GM12878 (cell line): Measurements from ENCODE around the gene TSPO. TPM values are rescaled to one million over a fixed set of nuclear protein-coding genes. Genes with fewer than 3 reads are reported as not detected.

Experiments
- ATAC-seq: fragments of 200-7000 bp; cut with Tn5 transposase; 3 replicates; pipeline ENCODE4 v1.9.1; 2020; ENCODE audit warnings: mild to moderate bottlenecking, moderate library complexity
- BruUV-seq: library from RNA; stranded (reverse); fragments of 400-500 nt; replicated peaks from 2 replicates; lab custom pipeline; 2021; lab: Mats Ljungman, UMichigan
- CTCF ChIA-PET: fragments of 300-600 bp; sonication (Branson Sonifier 250); formaldehyde crosslinking; extraction: SDS; loops from one replicate; lab custom pipeline; 2021; ENCODE audit warnings: inconsistent platforms; lab: Yijun Ruan, JAX
- POLR2A ChIA-PET: fragments of 350-600 bp; formaldehyde crosslinking; extraction: SDS; loops from one replicate; lab custom pipeline; 2021; ENCODE audit warnings: inconsistent platforms; lab: Charles Lee
- RAD21 ChIA-PET: fragments of 300-600 bp; sonication (Branson Sonifier 250); formaldehyde crosslinking; loops from one replicate; lab custom pipeline; 2023; ENCODE audit warnings: antibody characterized with exemption; ENCODE audit not compliant: unreplicated experiment; lab: Charles Lee
- SMC1A ChIA-PET: fragments of 300-600 bp; sonication (Branson Sonifier 250); formaldehyde crosslinking; loops from one replicate; lab custom pipeline; 2023; ENCODE audit not compliant: unreplicated experiment, uncharacterized antibody; lab: Charles Lee
- DNase-seq: peaks from one replicate; pipeline ENCODE4 v3.0.0-alpha.2; 2011; ENCODE audit warnings: low read depth, low spot score
- FAIRE-seq: peaks from 3 replicates; lab custom pipeline; 2011; peaks lifted over from hg19 to GRCh38; lab: Jason Lieb, UNC
- H2AFZ ChIP-seq: 2 replicates; pipeline ENCODE4 v1.6.0; 2011; ENCODE audit warnings: low read depth, low read length, control low read depth; ENCODE audit not compliant: control insufficient read depth
- H3K27ac ChIP-seq: 2 replicates; pipeline ENCODE4 v1.5.1; 2011; ENCODE audit warnings: control low read depth; ENCODE audit not compliant: control insufficient read depth, insufficient read depth
- H3K27me3 ChIP-seq, 2 experiments: replicated peaks in 1 of 2; 2 replicates each; pipeline versions ENCODE4 v1.6.0 to v1.6.1; 2011; ENCODE audit warnings: low read length in 1 of 2; ENCODE audit not compliant: control insufficient read depth in 2 of 2, insufficient read depth in 2 of 2
- H3K36me3 ChIP-seq, 2 experiments: 2 replicates each; pipeline ENCODE4 v1.5.1; 2011; ENCODE audit warnings: low read length in 1 of 2; ENCODE audit not compliant: control insufficient read depth in 2 of 2, insufficient read depth in 2 of 2
- H3K4me1 ChIP-seq: 2 replicates; pipeline ENCODE4 v1.6.1; 2011; ENCODE audit warnings: mild to moderate bottlenecking, low read length, moderate library complexity, mixed read lengths; ENCODE audit not compliant: control insufficient read depth, insufficient read depth
- H3K4me2 ChIP-seq: 2 replicates; pipeline ENCODE4 v1.6.0; 2011; ENCODE audit warnings: control low read depth; ENCODE audit not compliant: control insufficient read depth, insufficient read depth
- H3K4me3 ChIP-seq: fragments of 200-600 bp; sonication (generic); 2 replicates; pipeline ENCODE4 v1.5.1; 2016
- H3K79me2 ChIP-seq: 2 replicates; pipeline ENCODE4 v1.6.0; 2011; ENCODE audit warnings: low read length; ENCODE audit not compliant: control insufficient read depth, insufficient read depth
- H3K9ac ChIP-seq: 2 replicates; pipeline ENCODE4 v1.8.0; 2011; ENCODE audit warnings: low read length, control low read depth, mixed read lengths; ENCODE audit not compliant: control insufficient read depth, insufficient read depth
- H3K9me3 ChIP-seq: replicated peaks from 3 replicates; pipeline ENCODE4 v1.5.1; 2011; ENCODE audit warnings: mild to moderate bottlenecking, low read length; ENCODE audit not compliant: control insufficient read depth, insufficient read depth
- H4K20me1 ChIP-seq: 2 replicates; pipeline ENCODE4 v1.6.0; 2011; ENCODE audit not compliant: control insufficient read depth, insufficient read depth
- BMI1 ChIP-seq: fragments of 450-650 bp; IDR thresholded peaks from 2 replicates; pipeline ENCODE4 v1.6.1; 2016; ENCODE audit warnings: mild to moderate bottlenecking, moderate library complexity, borderline replicate concordance
- CHD2 ChIP-seq: IDR thresholded peaks from 2 replicates; pipeline ENCODE4 v1.6.1; 2011; ENCODE audit warnings: low read depth, low read length, improper control_type of control experiment, borderline replicate concordance
- MEF2A ChIP-seq: IDR thresholded peaks from 2 replicates; pipeline ENCODE4 v1.6.1; 2011; ENCODE audit warnings: low read depth, mild to moderate bottlenecking, low read length, moderate library complexity; ENCODE audit not compliant: insufficient read depth
- RAD21 ChIP-seq: IDR thresholded peaks from 2 replicates; pipeline ENCODE4 v1.6.1; 2011; ENCODE audit warnings: mild to moderate bottlenecking, low read depth, low read length, moderate library complexity; ENCODE audit not compliant: insufficient read depth
- SMC3 ChIP-seq: IDR thresholded peaks from 2 replicates; pipeline ENCODE4 v1.6.1; 2011; ENCODE audit warnings: low read length, improper control_type of control experiment, borderline replicate concordance
- SREBF1 ChIP-seq: IDR thresholded peaks from 2 replicates; pipeline ENCODE4 v1.6.1; 2012; ENCODE audit warnings: mild to moderate bottlenecking, low read length
- TCF7 ChIP-seq: IDR thresholded peaks from 2 replicates; pipeline ENCODE4 v1.6.1; 2014; ENCODE audit warnings: antibody characterized with exemption, borderline replicate concordance
- WGBS: methylation state at CpG from one replicate; pipeline ENCODE4 v1.1.6; 2016; ENCODE audit warnings: low lambda C conversion rate; ENCODE audit not compliant: insufficient replicate concordance, insufficient coverage; ENCODE audit errors: missing lambda C conversion rate; 5-methylcytosine and 5-hydroxymethylcytosine counted together
- in situ Hi-C: fragments of 300-500 bp; cut with MboI; formaldehyde crosslinking; loops from 9 replicates; pipeline ENCODE4 v1.14.3; 2018; ENCODE audit warnings: mixed read lengths
- intact Hi-C: fragments of 100-400 bp; cut with micrococcal nuclease; formaldehyde crosslinking; loops from one replicate; pipeline ENCODE4 v1.14.2; 2022; ENCODE audit not compliant: unreplicated experiment
- polyA plus RNA-seq, 11 experiments: library from polyadenylated mRNA; depleted of rRNA in 4 of 11; unstranded in 6 of 11; stranded (reverse) in 5 of 11; fragments of >200 nt; fragmentation: Nextera tagmentation in 4 of 11; fragmentation: Illumina TruSeq in 1 of 11; extraction: Ambion mirVana in 4 of 11; extraction: Trizol in 1 of 11; gene quantifications; 1 replicate in 1 of 11; 2 replicates in 10 of 11; pipeline versions ENCODE4 v1.2.1 to v1.2.3, GENCODE V29; 2011 to 2016; ENCODE audit warnings: inconsistent platforms in 2 of 11, missing spikeins in 2 of 11, low read depth in 1 of 11
- total RNA-seq, 4 experiments: library from RNA; depleted of rRNA in 3 of 4; stranded (reverse); fragments of >200 nt in 3 of 4; fragmentation: Illumina TruSeq in 1 of 4; extraction: Trizol in 1 of 4; gene quantifications; 2 replicates each; pipeline versions ENCODE4 v1.2.1 to v1.2.3, GENCODE V29; 2013 to 2021
- TF ChIP-seq, protein P1 (sequence below): fragments of 450-650 bp; IDR thresholded peaks from 2 replicates; pipeline ENCODE4 v1.6.1; 2016; ENCODE audit warnings: mild to moderate bottlenecking, moderate library complexity, borderline replicate concordance
- TF ChIP-seq, protein P2 (sequence below): IDR thresholded peaks from 2 replicates; pipeline ENCODE4 v1.6.1; 2011; ENCODE audit warnings: borderline replicate concordance, low read depth, mild to moderate bottlenecking, moderate library complexity, mixed read lengths, low read length; ENCODE audit not compliant: insufficient read depth; ENCODE audit errors: extremely low read length
- TF ChIP-seq, protein P3 (sequence below), 3 experiments: IDR thresholded peaks in 2 of 3; conservative IDR thresholded peaks in 1 of 3; 2 replicates each; pipeline ENCODE4 v1.5.1; 2011; ENCODE audit warnings: low read depth in 3 of 3, low read length in 3 of 3, mild to moderate bottlenecking in 3 of 3, control low read depth in 2 of 3, moderate library complexity in 2 of 3, inconsistent platforms in 1 of 3, mixed read lengths in 1 of 3; ENCODE audit not compliant: control insufficient read depth in 2 of 3, insufficient read depth in 1 of 3; ENCODE audit errors: extremely low read depth in 1 of 3

The TSPO gene
- total and polyA plus RNA-seq, 10 of the 15 experiments (the other 5 are each of a cell fraction or from before 2014, with no cell fraction given) = 1.4 to 50.5 (median 18.8) TPM

DNA sequence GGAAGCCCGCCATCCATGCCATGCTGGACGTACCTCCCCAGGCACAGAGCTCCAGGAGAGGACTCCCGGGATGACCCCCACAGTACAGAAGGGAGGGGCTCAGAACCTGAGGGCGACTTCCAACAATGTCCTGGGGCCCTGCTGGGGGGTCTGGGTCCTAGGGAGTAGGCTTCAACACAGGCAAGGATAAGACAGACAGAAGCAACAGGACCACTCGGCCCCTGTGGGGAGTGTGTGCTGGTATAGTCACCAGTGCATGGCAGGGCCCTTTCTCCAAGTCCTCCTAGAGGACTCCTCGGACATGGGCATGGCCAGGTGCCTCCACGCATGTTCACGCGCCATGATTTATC, 18.7 kb downstream of the TSPO start:
- 82% methylated on average over 9 of the region's 9 CpGs for WGBS
- H3K9me3 ChIP-seq = no peaks in the 10 kb centered on the region
- no peaks in the 10 kb centered on the region for H3K79me2 ChIP-seq
- H3K4me2 ChIP-seq = no peak overlapping the region
- ChIA-PET RAD21 (no interaction called here), POLR2A (no interaction called here), CTCF (no interaction called here), SMC1A (no interaction called here)
- H3K4me3 ChIP-seq = no peak overlapping the region
- in situ Hi-C loops = no loop called here
- intact Hi-C loops = no loop called here
- no peaks in the 10 kb centered on the region for H4K20me1 ChIP-seq
- no peaks in the 10 kb centered on the region for H3K27me3 ChIP-seq
- no peak overlapping the region for H3K27ac ChIP-seq
- FAIRE-seq (no peak), ATAC-seq (no peak), DNase-seq (no peak)
- H3K36me3 ChIP-seq = peaks cover 2 to 12% of the 10 kb centered on the region in 2 experiments; a peak in 3 of 4 replicates
- H3K4me1 ChIP-seq = no peaks in the 10 kb centered on the region
- no peak overlapping the region for H3K9ac ChIP-seq
- TF ChIP-seq RAD21 = no peak
- no peak for TF ChIP-seq SMC3
- TF ChIP-seq BMI1 = no peak
- no peak for TF ChIP-seq CHD2
- TF ChIP-seq TCF7 = no peak
- no peak for TF ChIP-seq MEF2A
- H2AFZ ChIP-seq = no peak overlapping the region
- no TSS peak for BruUV-seq

DNA sequence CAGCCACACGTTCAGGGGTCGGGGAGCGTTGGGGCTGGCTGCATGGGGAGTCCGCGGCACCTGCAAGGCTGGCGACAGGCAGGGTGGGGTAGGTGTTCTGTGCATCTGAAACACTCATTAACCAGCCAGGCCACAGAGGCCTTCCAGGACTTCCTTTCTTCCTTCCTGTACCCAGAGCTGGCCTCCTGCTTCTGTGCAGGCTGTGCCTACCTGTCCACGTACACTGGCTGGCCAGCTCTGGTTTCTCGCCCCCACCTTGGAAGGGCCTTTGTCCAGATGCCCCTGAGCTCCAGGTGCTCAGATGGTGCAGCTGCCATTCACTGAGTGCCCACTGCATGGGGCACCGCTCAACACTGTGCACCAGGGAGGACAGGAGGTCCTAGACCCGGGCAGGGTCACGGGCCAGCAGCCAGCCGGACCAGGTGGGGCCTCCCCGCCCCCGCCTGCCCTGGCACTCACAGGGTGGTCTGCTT, 19.7 kb downstream of the TSPO start:
- Histone ChIP-seq H3K27me3 (no peaks in the 10 kb centered on the region), H3K27ac (no peak overlapping the region), H3K4me1 (no peaks in the 10 kb centered on the region), H3K36me3 (peaks cover 2 to 12% of the 10 kb centered on the region in 2 experiments; a peak in 3 of 4 replicates), H2AFZ (no peak overlapping the region), H3K4me3 (no peak overlapping the region), H3K9me3 (no peaks in the 10 kb centered on the region), H3K79me2 (no peaks in the 10 kb centered on the region), H3K9ac (no peak overlapping the region), H3K4me2 (no peak overlapping the region), H4K20me1 (no peaks in the 10 kb centered on the region)
- DNase-seq (no peak), FAIRE-seq (no peak), ATAC-seq (no peak)
- RAD21 ChIA-PET = no interaction called here
- POLR2A ChIA-PET = no interaction called here
- SMC1A ChIA-PET = no interaction called here
- intact Hi-C loops (no loop called here), in situ Hi-C loops (no loop called here)
- CTCF ChIA-PET = no interaction called here
- 78% methylated on average over 14 of the region's 14 CpGs for WGBS
- BruUV-seq = no TSS peak
- TF ChIP-seq, protein P1, sequence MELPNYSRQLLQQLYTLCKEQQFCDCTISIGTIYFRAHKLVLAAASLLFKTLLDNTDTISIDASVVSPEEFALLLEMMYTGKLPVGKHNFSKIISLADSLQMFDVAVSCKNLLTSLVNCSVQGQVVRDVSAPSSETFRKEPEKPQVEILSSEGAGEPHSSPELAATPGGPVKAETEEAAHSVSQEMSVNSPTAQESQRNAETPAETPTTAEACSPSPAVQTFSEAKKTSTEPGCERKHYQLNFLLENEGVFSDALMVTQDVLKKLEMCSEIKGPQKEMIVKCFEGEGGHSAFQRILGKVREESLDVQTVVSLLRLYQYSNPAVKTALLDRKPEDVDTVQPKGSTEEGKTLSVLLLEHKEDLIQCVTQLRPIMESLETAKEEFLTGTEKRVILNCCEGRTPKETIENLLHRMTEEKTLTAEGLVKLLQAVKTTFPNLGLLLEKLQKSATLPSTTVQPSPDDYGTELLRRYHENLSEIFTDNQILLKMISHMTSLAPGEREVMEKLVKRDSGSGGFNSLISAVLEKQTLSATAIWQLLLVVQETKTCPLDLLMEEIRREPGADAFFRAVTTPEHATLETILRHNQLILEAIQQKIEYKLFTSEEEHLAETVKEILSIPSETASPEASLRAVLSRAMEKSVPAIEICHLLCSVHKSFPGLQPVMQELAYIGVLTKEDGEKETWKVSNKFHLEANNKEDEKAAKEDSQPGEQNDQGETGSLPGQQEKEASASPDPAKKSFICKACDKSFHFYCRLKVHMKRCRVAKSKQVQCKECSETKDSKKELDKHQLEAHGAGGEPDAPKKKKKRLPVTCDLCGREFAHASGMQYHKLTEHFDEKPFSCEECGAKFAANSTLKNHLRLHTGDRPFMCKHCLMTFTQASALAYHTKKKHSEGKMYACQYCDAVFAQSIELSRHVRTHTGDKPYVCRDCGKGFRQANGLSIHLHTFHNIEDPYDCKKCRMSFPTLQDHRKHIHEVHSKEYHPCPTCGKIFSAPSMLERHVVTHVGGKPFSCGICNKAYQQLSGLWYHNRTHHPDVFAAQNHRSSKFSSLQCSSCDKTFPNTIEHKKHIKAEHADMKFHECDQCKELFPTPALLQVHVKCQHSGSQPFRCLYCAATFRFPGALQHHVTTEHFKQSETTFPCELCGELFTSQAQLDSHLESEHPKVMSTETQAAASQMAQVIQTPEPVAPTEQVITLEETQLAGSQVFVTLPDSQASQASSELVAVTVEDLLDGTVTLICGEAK = no peak
- TF ChIP-seq, protein P2, sequence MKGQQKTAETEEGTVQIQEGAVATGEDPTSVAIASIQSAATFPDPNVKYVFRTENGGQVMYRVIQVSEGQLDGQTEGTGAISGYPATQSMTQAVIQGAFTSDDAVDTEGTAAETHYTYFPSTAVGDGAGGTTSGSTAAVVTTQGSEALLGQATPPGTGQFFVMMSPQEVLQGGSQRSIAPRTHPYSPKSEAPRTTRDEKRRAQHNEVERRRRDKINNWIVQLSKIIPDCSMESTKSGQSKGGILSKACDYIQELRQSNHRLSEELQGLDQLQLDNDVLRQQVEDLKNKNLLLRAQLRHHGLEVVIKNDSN = no peak
- TF ChIP-seq, protein P3, sequence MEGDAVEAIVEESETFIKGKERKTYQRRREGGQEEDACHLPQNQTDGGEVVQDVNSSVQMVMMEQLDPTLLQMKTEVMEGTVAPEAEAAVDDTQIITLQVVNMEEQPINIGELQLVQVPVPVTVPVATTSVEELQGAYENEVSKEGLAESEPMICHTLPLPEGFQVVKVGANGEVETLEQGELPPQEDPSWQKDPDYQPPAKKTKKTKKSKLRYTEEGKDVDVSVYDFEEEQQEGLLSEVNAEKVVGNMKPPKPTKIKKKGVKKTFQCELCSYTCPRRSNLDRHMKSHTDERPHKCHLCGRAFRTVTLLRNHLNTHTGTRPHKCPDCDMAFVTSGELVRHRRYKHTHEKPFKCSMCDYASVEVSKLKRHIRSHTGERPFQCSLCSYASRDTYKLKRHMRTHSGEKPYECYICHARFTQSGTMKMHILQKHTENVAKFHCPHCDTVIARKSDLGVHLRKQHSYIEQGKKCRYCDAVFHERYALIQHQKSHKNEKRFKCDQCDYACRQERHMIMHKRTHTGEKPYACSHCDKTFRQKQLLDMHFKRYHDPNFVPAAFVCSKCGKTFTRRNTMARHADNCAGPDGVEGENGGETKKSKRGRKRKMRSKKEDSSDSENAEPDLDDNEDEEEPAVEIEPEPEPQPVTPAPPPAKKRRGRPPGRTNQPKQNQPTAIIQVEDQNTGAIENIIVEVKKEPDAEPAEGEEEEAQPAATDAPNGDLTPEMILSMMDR (IDR thresholded peaks at IDR 0.05 in 2 of 3, conservative IDR thresholded peaks at IDR 0.05 in 1 of 3; ENCODE audit: control insufficient read depth in 2 of 3, extremely low read depth in 1 of 3, insufficient read depth in 1 of 3, low read depth in 3 of 3, low read length in 3 of 3) = no peak
- no peak for TF ChIP-seq SREBF1
